Left lung (tissue), 10 donors: ENCODE measurements around the gene GAS2. TPM values are rescaled to one million over a fixed set of nuclear protein-coding genes. Genes with fewer than 3 reads are reported as not detected.

ENCODE experiments used
- ATAC-seq: fragments of 200-7000 bp; cut with Tn5 transposase; one replicate; pipeline ENCODE4 v1.9.1; 2020; ENCODE audit warnings: moderate library complexity
- DNase-seq, 4 donors: peaks; one replicate each; pipeline ENCODE4 v3.0.0-alpha.2; 2013 to 2020
- H3K27ac ChIP-seq, 2 donors: fragments of 200-600 bp; sonication (generic) in 1 of 2; one replicate each; pipeline versions ENCODE4 v1.5.0 to v1.8.0; 2020 to 2021
- H3K27me3 ChIP-seq, 2 donors: fragments of 200-600 bp; sonication (generic) in 1 of 2; one replicate each; pipeline versions ENCODE4 v1.5.0 to v1.8.0; 2020 to 2021
- H3K36me3 ChIP-seq, 2 donors: fragments of 200-600 bp; sonication (generic) in 1 of 2; one replicate each; pipeline versions ENCODE4 v1.5.0 to v1.8.0; 2020 to 2021
- H3K4me1 ChIP-seq, 2 donors: fragments of 200-600 bp; one replicate each; pipeline ENCODE4 v1.8.0; 2021
- H3K4me3 ChIP-seq, 2 donors: fragments of 200-600 bp; sonication (generic) in 1 of 2; one replicate each; pipeline versions ENCODE4 v1.5.0 to v1.8.0; 2020 to 2021; ENCODE audit warnings: mild to moderate bottlenecking in 1 of 2
- H3K9me3 ChIP-seq, 2 donors: fragments of 200-600 bp; sonication (generic) in 1 of 2; one replicate each; pipeline versions ENCODE4 v1.5.0 to v1.8.0; 2020 to 2021
- CTCF ChIP-seq, 2 donors: fragments of 200-600 bp; sonication (generic) in 1 of 2; IDR thresholded peaks; one replicate each; pipeline versions ENCODE4 v1.5.0 to v1.8.0; 2021; ENCODE audit warnings: antibody characterized with exemption in 2 of 2
- intact Hi-C, 2 donors: fragments of 100-400 bp; cut with DNase I; formaldehyde crosslinking; loops; one replicate each; pipeline versions ENCODE4 v1.11.2 to v1.14.2; 2022
- polyA plus RNA-seq, 6 donors: library from polyadenylated mRNA; unstranded; fragments of 120-200 nt; gene quantifications; one replicate each; pipeline ENCODE4 v1.2.1, GENCODE V29; 2013; ENCODE audit not compliant: insufficient read length in 6 of 6
- total RNA-seq, 2 donors: library from RNA; stranded (reverse); fragmentation: NEBNext Ultra II Directional; extraction: Animal tissue kit (Norgen Biotek cat#: 25700); gene quantifications; one replicate each; pipeline ENCODE4 v1.2.1, GENCODE V29; 2021
- donor health status: DM: no; HTN: yes; CAD: no.
- donor health status: DM: no; HTN: no; CAD: no.

GAS2 gene
- total and polyA plus RNA-seq, 8 donors: 0.96 to 12.0 (median 9.7) TPM

GRCh38 chr11:22774716-22775115 is 108.3 kb downstream of the GAS2 start:
- no peaks in the 10 kb centered on the region for H3K4me1 ChIP-seq
- no peaks in the 10 kb centered on the region for H3K36me3 ChIP-seq
- no peak overlapping the region for H3K27ac ChIP-seq
- intact Hi-C loops: no loop called here
- DNase-seq (no peak), ATAC-seq (no peak)
- no peaks in the 10 kb centered on the region for H3K9me3 ChIP-seq
- no peak overlapping the region for H3K4me3 ChIP-seq
- no peaks in the 10 kb centered on the region for H3K27me3 ChIP-seq
- no peak for TF ChIP-seq CTCF (IDR thresholded peaks at IDR 0.05)

- ATAC-seq (no peak), DNase-seq (no peak)
- H3K4me1 ChIP-seq: no peaks in the 10 kb centered on the region
Observed at GRCh38 chr11:22775248-22775647, 108.8 kb downstream of the GAS2 start.

GRCh38 chr11:22778642-22779041 is 112.2 kb downstream of the GAS2 start:
- no peak for TF ChIP-seq CTCF (IDR thresholded peaks at IDR 0.05)
- Histone ChIP-seq H3K27me3 (no peaks in the 10 kb centered on the region), H3K4me3 (no peak overlapping the region), H3K9me3 (no peaks in the 10 kb centered on the region), H3K27ac (no peak overlapping the region), H3K36me3 (no peaks in the 10 kb centered on the region), H3K4me1 (no peaks in the 10 kb centered on the region)
- peak; percentile 25 for ATAC-seq
- DNase-seq: no peak
- intact Hi-C loops: no loop called here

More at GRCh38 chr11:22775248-22775647, 108.8 kb downstream of the GAS2 start:
- H3K27ac ChIP-seq: no peak overlapping the region
- H3K27me3 ChIP-seq: no peaks in the 10 kb centered on the region
- TF ChIP-seq CTCF (IDR thresholded peaks at IDR 0.05): no peak
- no peaks in the 10 kb centered on the region for H3K36me3 ChIP-seq
- intact Hi-C loops: no loop called here
- H3K9me3 ChIP-seq: no peaks in the 10 kb centered on the region
- H3K4me3 ChIP-seq: no peak overlapping the region

- DNase-seq: no peak
- Histone ChIP-seq H3K4me3 (no peak overlapping the region), H3K27me3 (no peaks in the 10 kb centered on the region), H3K36me3 (no peaks in the 10 kb centered on the region), H3K27ac (no peak overlapping the region), H3K4me1 (no peaks in the 10 kb centered on the region), H3K9me3 (no peaks in the 10 kb centered on the region)
- ATAC-seq: no peak
- intact Hi-C loops: no loop called here
- TF ChIP-seq CTCF (IDR thresholded peaks at IDR 0.05): no peak
Observed at GRCh38 chr11:22779850-22780249, 113.4 kb downstream of the GAS2 start.

GRCh38 chr11:22780952-22781593 is 114.7 kb downstream of the GAS2 start:
- no peak for TF ChIP-seq CTCF (IDR thresholded peaks at IDR 0.05)
- DNase-seq: no peak
- Histone ChIP-seq H3K9me3 (no peaks in the 10 kb centered on the region), H3K4me3 (no peak overlapping the region), H3K36me3 (no peaks in the 10 kb centered on the region), H3K27ac (no peak overlapping the region), H3K4me1 (no peaks in the 10 kb centered on the region), H3K27me3 (no peaks in the 10 kb centered on the region)
- intact Hi-C loops: no loop called here
- ATAC-seq: no peak
